Adrenal gland (tissue), 5 donors: ENCODE results near the gene MED22.

Experiments used
- POLR2A ChIP-seq, 2 donors: fragments of 450-650 bp; IDR thresholded peaks; one replicate each; pipeline ENCODE4 v1.6.1; 2017; ENCODE audit warnings: antibody characterized with exemption in 2 of 2, mild to moderate bottlenecking in 2 of 2, moderate library complexity in 1 of 2
- TF ChIP-seq, protein P1 (sequence below), 6 experiments: fragments of 450-650 bp in 4 of 6; fragments of 200-600 bp in 2 of 6; sonication (generic) in 1 of 6; IDR thresholded peaks; 1 replicate in 5 of 6; 2 replicates in 1 of 6; pipeline versions ENCODE4 v1.5.1 to v1.8.0; 2016 to 2021; ENCODE audit warnings: antibody characterized with exemption in 6 of 6, mild to moderate bottlenecking in 2 of 6, moderate library complexity in 1 of 6
- donor health status: DM: no; HTN: no; CAD: no.

- TF ChIP-seq, protein P1, sequence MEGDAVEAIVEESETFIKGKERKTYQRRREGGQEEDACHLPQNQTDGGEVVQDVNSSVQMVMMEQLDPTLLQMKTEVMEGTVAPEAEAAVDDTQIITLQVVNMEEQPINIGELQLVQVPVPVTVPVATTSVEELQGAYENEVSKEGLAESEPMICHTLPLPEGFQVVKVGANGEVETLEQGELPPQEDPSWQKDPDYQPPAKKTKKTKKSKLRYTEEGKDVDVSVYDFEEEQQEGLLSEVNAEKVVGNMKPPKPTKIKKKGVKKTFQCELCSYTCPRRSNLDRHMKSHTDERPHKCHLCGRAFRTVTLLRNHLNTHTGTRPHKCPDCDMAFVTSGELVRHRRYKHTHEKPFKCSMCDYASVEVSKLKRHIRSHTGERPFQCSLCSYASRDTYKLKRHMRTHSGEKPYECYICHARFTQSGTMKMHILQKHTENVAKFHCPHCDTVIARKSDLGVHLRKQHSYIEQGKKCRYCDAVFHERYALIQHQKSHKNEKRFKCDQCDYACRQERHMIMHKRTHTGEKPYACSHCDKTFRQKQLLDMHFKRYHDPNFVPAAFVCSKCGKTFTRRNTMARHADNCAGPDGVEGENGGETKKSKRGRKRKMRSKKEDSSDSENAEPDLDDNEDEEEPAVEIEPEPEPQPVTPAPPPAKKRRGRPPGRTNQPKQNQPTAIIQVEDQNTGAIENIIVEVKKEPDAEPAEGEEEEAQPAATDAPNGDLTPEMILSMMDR (IDR thresholded peaks at IDR 0.05), result no peak
- TF ChIP-seq POLR2A (IDR thresholded peaks at IDR 0.05), result no peak
These were observed 12.8 kb upstream of the MED22 start for GRCh38 chr9:133360400-133361393.
